HG03457 (cell line): ENCODE data around the gene VCX3A.
"Not testable (repeated sequence)": the region's sequence is repeated elsewhere in the genome, so short reads cannot be mapped to it uniquely, and the experiment has no call there.

ENCODE experiments used
- ATAC-seq: cut with Tn5 transposase; IDR thresholded peaks from one replicate; pipeline ENCODE4 v1.9.1; 2021; ENCODE audit warnings: moderate number of reproducible peaks; ENCODE audit not compliant: unreplicated experiment

The VCX3A gene

GRCh38 chrX:6535018-6535417, at the start of gene VCX3A:
Gene VCX3A (minus strand): TSS chrX:6535118. CDS start chrX:6534497, 621 bp downstream.
- not testable (repeated sequence) for ATAC-seq

DNA sequence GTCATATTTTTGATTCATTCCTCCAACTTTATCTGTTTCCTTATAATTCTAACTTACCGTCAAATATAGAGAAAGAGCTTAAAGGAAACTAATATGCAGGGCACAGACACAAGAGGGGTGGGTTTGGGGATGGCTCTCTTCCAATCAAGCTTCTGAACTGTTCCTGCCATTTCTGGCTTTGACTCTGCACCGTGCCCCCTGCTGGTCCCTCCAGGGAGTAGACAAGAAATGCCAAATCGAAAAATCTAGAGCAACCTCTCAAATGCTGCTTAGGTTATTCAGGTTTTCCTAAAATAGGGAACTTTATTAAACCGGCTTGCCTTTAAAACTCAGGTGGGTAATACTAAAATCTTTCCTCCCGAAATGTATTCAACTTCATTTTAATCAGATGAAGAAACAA, 39.8 kb upstream of the VCX3A start:
- no peak for ATAC-seq

- ATAC-seq, result no peak
These were observed 33.1 kb upstream of the VCX3A start for GRCh38 chrX:6568031-6568430.

- ATAC-seq, result no peak
These were observed 24.1 kb upstream of the VCX3A start for GRCh38 chrX:6558979-6559378.

- ATAC-seq, result no peak
These were observed 22.8 kb upstream of the VCX3A start for GRCh38 chrX:6557690-6558089.

GRCh38 chrX:6550999-6551398, 16.1 kb upstream of the VCX3A start:
- ATAC-seq, result no peak

DNA sequence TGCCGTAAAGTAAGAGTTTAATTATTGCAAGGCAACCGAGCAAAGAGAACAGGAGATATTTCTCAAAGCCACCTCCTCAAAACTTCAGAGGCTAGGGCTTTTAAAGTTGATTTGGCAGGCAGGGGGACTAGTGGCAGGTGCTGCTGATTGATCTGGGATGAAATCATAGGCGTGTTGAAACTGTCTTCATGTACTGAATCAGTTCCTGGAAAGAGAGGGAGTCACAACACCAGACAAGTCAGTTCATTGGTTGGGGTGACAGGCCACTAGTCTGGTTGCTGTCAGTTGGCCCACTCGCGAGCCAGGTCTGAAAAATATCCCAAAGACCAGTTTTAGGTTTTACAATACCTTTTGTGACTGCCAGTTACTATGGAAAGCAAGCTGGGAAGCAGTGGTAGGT, 10.8 kb upstream of the VCX3A start:
- no peak for ATAC-seq

GRCh38 chrX:6526564-6527136, 8.3 kb downstream of the VCX3A start:
- ATAC-seq, result no peak

- no peak for ATAC-seq
These were observed 17.5 kb downstream of the VCX3A start for GRCh38 chrX:6517376-6517775.

DNA sequence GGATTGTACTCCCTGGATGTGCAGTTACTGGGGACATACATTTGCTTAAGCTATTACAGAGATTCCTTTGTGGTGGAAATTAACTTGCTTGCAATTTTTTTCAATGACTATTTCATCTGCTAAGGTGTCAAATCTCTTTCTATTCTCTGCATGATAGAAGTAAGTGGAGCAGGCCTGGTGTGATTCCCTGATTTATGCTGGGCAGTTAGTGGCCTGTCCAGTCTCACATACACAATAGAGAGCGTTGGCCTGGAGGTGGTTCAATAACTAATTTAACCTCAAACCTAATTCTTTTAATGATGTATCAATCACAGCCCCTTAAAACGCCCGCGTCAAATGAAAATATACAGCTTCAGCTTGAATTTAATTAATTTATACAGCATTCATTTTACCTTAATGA, 28.5 kb downstream of the VCX3A start:
- no peak for ATAC-seq

GRCh38 chrX:6505960-6506359, 29.0 kb downstream of the VCX3A start:
- no peak for ATAC-seq

DNA sequence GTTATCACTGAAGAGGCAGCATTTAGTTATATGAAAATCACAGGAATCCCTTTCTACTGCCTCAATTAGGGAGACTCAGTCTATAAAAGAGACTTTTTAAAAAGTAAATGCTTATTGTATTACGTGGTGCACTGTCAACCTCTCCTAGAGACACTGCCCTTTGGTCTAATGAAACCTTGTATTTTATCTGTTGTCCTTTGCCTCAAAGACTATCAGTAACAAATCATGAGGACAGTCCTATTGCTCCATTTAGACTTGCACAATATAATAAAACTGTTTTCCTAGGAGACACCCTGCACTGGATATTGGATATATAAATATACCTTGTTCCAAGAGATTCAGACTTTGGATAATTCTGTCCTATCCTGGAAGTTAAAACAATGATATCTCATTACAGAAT, 34.2 kb downstream of the VCX3A start:
- no peak for ATAC-seq

- ATAC-seq, result no peak
These were observed 36.6 kb downstream of the VCX3A start for GRCh38 chrX:6498324-6498723.
